HL-60/S4 (cell line): ENCODE measurements around the gene WDR74.

Experiments used
- in situ Hi-C: fragments of 300-500 bp; cut with MboI; formaldehyde crosslinking; loops from 2 replicates; pipeline ENCODE4 v1.14.3; 2022; ENCODE audit warnings: low sequenced_read_pairs

Gene WDR74

GRCh38 chr11:62801071-62801470 is 38.3 kb downstream of the WDR74 start:
- in situ Hi-C loops = no loop called here

GRCh38 chr11:62799486-62799885 is 39.9 kb downstream of the WDR74 start:
- in situ Hi-C loops = no loop called here

- in situ Hi-C loops = no loop called here
Measured at GRCh38 chr11:62796281-62796680, 43.1 kb downstream of the WDR74 start.

- in situ Hi-C loops = no loop called here
Measured at GRCh38 chr11:62794201-62794775, 45.1 kb downstream of the WDR74 start.

GRCh38 chr11:62792202-62792575 is 47.2 kb downstream of the WDR74 start:
- in situ Hi-C loops = no loop called here

GRCh38 chr11:62791501-62792201 is 47.7 kb downstream of the WDR74 start, which contains the start of gene TMEM223:
TMEM223 (minus strand) TSS chr11:62792006; CDS start chr11:62791994, 12 bp downstream.
- in situ Hi-C loops = no loop called here

GRCh38 chr11:62789576-62789975 is 49.8 kb downstream of the WDR74 start:
- in situ Hi-C loops = no loop called here

GRCh38 chr11:62788991-62789390 is 50.4 kb downstream of the WDR74 start:
- in situ Hi-C loops = no loop called here

GRCh38 chr11:62787005-62787759 is 52.2 kb downstream of the WDR74 start, which contains the start of gene TMEM179B:
TMEM179B (plus strand) TSS chr11:62787402; CDS start chr11:62787432, 30 bp downstream.
- in situ Hi-C loops = no loop called here

- in situ Hi-C loops = no loop called here
Measured at GRCh38 chr11:62786318-62787004, 52.9 kb downstream of the WDR74 start.
